Hematopoietic multipotent progenitor cell treated with erythropoietin and hydrocortisone succinate and interleukin-3 and kit ligand, for 17 days (in vitro differentiated cells): ENCODE measurements around the gene FAM98C.
"Not testable (repeated sequence)": the region's sequence is repeated elsewhere in the genome, so short reads cannot be mapped to it uniquely, and the experiment has no call there.

ENCODE experiments used
- DNase-seq: peaks from one replicate; pipeline ENCODE4 v3.0.0-alpha.2; 2015; ENCODE audit warnings: low spot score

The FAM98C gene

GRCh38 chr19:38402967-38403674, at the start of gene FAM98C:
Gene FAM98C, plus strand, starts transcription at chr19:38403093. Its CDS starts 61 bp downstream, at chr19:38403154.
- DNase-seq = peak; percentile 98

GRCh38 chr19:38355728-38356725, 46.9 kb upstream of the FAM98C start:
- DNase-seq = no peak

GRCh38 chr19:38358071-38358470, 44.8 kb upstream of the FAM98C start:
- DNase-seq = no peak

- DNase-seq = no peak
These were observed 43.5 kb upstream of the FAM98C start for GRCh38 chr19:38359242-38360021.

- no peak for DNase-seq
These were observed 42.5 kb upstream of the FAM98C start for GRCh38 chr19:38360351-38360750.

- no peak for DNase-seq
These were observed 41.9 kb upstream of the FAM98C start for GRCh38 chr19:38360839-38361631.

GRCh38 chr19:38361633-38362075, 41.2 kb upstream of the FAM98C start:
- no peak for DNase-seq

- peak; percentile 33 for DNase-seq
These were observed 40.6 kb upstream of the FAM98C start for GRCh38 chr19:38362076-38362945.

- not testable (repeated sequence) for DNase-seq
These were observed 39.8 kb upstream of the FAM98C start for GRCh38 chr19:38362946-38363688.

GRCh38 chr19:38367041-38367440, 35.9 kb upstream of the FAM98C start:
- DNase-seq = no peak

GRCh38 chr19:38369584-38369983, 33.3 kb upstream of the FAM98C start:
- no peak for DNase-seq

GRCh38 chr19:38370299-38370698, 32.6 kb upstream of the FAM98C start:
- DNase-seq = no peak

- DNase-seq = no peak
These were observed 31.8 kb upstream of the FAM98C start for GRCh38 chr19:38371081-38371480.

GRCh38 chr19:38373907-38374331, 29.0 kb upstream of the FAM98C start:
- DNase-seq = no peak

GRCh38 chr19:38374332-38375097, 28.4 kb upstream of the FAM98C start, which contains the start of gene PSMD8:
Gene PSMD8, plus strand, starts transcription at chr19:38374571. Its CDS starts 31 bp downstream, at chr19:38374602.
- peak; percentile 99 for DNase-seq

- DNase-seq = no peak
These were observed 27.8 kb upstream of the FAM98C start for GRCh38 chr19:38375098-38375493.

GRCh38 chr19:38375748-38376147, 27.1 kb upstream of the FAM98C start:
- DNase-seq = no peak

GRCh38 chr19:38376576-38376975, 26.3 kb upstream of the FAM98C start:
- DNase-seq = no peak

GRCh38 chr19:38377052-38377451, 25.8 kb upstream of the FAM98C start:
- no peak for DNase-seq
